D721Med (cell line): ENCODE results near the gene TMEM82.

Experiments used
- DNase-seq: peaks from one replicate; pipeline ENCODE4 v3.0.0; 2011; ENCODE audit warnings: low spot score; ENCODE audit not compliant: insufficient read length
- FAIRE-seq: peaks from 2 replicates; lab custom pipeline; 2011; peaks lifted over from hg19 to GRCh38; lab: Jason Lieb, UNC
- TF ChIP-seq, protein P1 (sequence below): IDR thresholded peaks from 2 replicates; pipeline ENCODE4 v1.5.1; 2012; ENCODE audit warnings: mild to moderate bottlenecking, control low read depth; ENCODE audit not compliant: insufficient read depth; ENCODE audit errors: missing control alignments

Gene TMEM82

DNA sequence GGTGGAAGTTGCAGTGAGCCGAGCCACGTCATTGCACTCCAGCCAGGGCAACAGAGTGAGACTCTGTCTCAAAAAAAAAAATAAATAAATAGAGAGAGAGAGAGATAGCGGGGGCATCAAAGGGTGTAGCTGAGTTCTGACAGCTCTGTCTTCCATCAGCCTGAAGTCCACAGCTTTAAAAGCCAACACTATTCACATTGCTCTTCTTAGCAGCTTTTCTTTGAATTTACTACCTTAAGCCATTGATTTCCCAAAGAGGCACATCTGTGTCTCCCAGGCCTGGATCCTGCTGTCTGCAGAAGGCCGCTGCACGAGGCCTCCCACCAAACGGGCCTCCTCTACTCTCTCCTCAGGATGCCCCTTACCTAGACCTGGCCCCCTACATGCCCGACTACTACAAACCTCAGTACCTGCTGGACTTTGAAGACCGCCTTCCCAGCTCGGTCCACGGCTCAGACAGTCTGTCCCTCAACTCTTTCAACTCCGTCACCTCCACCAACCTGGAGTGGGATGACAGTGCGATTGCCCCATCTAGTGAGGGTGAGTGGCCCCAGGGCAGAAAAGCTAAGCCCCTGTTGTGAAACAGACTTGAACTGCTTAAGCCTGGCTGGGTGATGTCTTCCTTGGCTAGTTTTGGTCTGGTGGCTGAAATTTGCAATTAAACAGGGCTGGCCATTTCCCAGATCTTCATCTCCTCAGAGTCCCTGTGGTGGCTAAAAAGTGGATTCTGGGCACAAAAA, 22.7 kb upstream of the TMEM82 start:
- FAIRE-seq (no peak), DNase-seq (no peak)
- TF ChIP-seq, protein P1, sequence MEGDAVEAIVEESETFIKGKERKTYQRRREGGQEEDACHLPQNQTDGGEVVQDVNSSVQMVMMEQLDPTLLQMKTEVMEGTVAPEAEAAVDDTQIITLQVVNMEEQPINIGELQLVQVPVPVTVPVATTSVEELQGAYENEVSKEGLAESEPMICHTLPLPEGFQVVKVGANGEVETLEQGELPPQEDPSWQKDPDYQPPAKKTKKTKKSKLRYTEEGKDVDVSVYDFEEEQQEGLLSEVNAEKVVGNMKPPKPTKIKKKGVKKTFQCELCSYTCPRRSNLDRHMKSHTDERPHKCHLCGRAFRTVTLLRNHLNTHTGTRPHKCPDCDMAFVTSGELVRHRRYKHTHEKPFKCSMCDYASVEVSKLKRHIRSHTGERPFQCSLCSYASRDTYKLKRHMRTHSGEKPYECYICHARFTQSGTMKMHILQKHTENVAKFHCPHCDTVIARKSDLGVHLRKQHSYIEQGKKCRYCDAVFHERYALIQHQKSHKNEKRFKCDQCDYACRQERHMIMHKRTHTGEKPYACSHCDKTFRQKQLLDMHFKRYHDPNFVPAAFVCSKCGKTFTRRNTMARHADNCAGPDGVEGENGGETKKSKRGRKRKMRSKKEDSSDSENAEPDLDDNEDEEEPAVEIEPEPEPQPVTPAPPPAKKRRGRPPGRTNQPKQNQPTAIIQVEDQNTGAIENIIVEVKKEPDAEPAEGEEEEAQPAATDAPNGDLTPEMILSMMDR = no peak

DNA sequence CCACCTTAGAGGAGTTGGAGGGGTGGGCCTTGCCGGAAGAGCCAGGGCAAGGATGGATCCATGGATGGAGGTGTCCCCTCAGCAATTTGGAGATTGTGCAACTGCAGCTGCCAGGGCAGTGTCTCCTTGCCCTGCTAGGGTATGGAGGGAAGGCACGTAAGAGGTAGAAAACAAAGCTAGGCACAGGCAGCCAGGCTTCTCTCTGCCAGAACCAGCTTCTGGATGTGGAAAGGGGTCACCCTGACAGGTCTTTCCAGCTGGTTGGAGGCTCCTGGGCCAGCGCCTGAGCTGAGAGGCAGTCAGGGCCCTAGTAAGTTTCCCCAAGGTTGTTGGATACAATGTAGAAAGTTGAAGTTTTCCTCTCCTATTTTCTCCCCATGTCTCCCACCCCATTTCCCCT, 21.4 kb upstream of the TMEM82 start:
- DNase-seq = no peak
- no peak for FAIRE-seq
- TF ChIP-seq, protein P1 = no peak

DNA sequence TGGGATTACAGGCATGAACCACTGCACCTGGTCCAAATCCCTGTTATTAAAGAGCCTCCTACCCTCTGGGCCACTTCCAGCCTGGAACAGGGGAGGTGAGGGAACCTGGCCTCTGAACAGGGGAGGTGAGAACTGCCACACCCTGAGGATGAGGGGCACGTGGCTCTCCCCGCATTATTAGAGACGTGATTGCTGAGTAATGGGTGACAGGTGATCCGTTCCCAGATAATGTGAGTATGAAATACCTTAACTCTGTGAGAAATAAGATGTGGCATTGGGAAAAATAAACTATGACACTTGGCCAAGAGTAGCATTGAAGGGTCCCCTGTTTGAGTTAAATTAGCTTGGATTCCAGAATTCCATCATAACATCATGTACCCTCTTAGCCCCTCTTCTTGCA, 19.9 kb upstream of the TMEM82 start:
- DNase-seq (no peak), FAIRE-seq (no peak)
- TF ChIP-seq, protein P1 = no peak

DNA sequence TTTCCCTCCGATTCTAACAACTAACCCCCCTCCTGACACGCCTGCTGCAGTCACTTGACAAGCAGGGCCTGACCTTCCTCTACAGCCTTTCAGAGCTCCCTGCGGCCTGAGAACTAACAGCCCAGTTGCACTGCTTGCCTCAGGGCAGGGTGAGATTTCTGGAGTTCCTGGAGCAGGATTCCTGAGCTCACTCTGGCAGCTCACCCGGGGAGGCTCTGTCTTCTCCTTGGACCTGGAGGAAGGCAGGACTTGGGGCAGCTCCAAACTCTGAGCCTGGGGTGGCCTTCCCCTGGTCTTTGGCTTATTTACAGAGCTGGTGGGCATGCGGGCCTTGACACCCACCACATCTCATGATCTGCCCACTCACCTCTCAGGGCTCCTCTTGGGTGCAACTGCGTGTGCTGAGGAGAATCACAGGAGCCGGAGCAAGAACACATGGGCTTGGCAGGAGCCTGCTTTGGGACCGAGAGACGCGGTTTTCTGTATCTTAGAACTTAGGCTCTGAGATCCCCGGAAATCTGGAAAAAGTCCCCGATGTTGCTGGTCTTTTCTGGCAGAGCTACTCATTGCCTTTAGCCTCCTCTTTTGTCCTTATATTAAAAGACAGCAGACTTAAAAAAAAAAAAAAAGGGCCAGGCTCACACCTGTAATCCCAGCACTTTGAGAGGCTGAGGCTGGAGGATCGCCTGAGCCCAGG, 19.3 kb upstream of the TMEM82 start:
- DNase-seq = no peak
- TF ChIP-seq, protein P1 = no peak

DNA sequence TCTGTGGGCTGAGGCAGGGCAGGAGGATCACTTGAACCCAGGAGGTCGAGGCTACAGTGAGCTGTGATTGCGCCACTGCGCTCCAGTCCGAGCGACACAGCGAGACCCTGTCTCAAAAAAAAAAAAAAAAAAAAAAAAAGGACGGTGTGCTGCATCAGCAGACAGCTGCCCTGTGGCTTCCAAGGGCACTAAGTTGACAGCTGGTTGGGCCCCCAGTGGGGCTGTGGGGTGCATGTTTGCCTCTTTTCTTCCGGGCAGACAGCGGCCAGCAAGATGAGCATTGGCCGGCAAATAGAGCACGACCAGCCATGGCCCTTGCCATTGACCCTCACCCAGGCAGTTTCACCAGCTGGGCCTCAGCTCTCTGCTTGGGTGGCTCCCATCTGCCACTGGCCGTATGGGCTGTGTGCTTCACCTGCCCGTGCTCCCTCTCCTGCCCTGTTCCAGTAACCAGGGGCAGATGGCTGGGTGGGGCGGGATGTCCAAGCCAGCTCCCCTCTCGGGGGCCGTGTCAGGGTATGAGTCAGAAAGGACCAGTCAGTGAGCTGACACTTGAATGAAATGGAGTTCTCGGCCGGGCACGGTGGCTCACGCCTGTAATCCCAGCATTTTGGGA, 18.6 kb upstream of the TMEM82 start:
- FAIRE-seq = no peak
- DNase-seq = no peak
- TF ChIP-seq, protein P1 = no peak

More for the DNA sequence above, 19.3 kb upstream of the TMEM82 start:
- no peak for FAIRE-seq

DNA sequence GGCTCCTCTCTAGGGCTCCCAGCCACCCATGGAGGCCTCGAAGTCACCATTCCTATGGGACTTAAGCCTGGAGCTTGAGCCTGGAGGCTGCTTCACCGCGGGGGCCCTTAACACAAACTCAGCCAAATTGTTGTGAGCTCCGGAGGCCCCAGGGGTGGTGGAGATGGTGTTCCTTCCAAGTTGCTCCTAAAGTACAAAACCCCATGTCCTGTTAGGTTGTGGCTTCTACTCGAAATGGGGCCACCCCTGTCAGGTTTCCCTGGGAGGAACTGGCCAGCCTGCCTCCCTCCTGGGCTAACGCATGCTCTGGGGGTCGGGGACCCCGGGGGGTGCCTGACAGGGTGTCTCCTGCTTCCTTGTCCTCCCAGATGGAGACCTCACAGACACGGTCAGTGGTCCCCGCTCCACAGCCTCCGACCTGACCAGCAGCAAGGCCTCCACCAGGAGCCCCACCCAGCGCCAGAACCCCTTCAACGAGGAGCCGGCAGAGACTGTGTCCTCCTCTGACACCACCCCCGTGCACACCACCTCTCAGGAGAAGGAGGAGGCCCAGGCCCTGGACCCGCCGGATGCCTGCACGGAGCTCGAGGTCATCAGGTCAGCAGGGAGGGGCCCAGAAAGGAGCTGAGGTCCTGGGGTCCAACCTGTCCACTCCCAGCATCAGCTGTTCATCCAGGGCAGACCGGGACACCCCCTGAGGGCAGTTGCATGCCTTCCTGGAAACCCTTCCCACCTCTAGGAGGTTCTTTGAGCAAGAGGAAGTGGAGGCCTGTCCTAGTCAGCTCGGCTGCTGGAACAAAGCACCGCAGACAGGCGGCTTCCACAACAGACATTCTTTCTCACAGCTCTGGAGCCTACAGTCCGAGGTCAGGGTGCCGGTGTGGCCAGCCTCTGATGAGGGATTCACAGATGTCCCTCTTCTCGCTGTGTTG, 17.1 kb upstream of the TMEM82 start:
- TF ChIP-seq, protein P1 = no peak
- DNase-seq = no peak
- FAIRE-seq = no peak
